Measurements from ENCODE around the gene PROC. TPM values are rescaled to one million over a fixed set of nuclear protein-coding genes. Genes with fewer than 3 reads are reported as not detected.

The PROC gene
- total RNA-seq, 1 experiment from 2014 or later: not detected

DNA sequence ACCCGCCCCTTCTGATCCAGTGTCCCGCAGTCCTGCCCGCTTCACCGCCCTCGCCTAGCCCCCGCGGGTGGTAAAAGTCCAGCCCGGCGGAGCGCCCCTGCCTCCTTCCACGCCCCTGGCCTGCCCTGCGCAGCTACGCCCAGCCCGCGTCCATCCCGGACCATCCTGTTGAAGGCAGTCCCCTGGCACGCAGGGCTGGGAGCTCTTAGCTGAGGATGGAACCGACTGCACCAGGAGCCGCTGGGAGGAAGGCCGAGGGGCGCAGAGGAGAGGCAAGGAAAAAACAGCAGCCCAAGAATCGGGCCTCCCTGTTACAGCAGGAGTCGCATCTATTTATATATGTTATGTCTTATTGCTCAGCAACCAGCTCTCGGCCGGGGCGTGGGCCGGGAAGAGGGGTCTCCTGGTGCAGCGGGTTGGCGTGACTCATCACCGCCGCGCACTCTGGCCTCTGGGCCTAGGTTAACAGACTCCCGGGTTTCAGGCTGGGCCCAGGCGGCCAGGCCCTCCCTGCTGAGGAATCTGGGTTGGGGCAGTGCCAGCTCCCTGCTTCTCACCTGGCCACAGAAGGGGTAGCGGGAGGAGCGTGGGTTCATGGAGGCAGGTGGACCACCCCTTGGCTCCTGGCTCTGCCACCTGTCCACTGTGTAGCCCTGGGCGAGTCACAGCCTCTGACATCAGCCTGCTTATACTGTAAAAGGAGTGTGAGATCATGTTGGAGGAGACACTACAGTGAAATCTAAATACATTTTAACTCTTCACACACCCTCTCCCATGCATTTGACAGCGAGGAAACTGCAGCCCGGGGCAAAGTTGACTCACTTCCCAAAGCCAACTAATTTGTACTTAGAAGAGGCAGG lies 17.1 kb upstream of the PROC start (continued):
- TF ChIP-seq REST (IDR thresholded peaks at IDR 0.05; ENCODE audit: low read depth) (no peak), EZH2phosphoT487 (IDR thresholded peaks at IDR 0.05; ENCODE audit: borderline replicate concordance) (no peak), YY1 (IDR thresholded peaks at IDR 0.05; ENCODE audit: extremely low read depth, insufficient replicate concordance, low read depth, low read length) (no peak), CEBPB (IDR thresholded peaks at IDR 0.05; ENCODE audit: low read depth) (no peak), ZNF274 (IDR thresholded peaks at IDR 0.05; ENCODE audit: low read depth, low read length) (no peak), EZH2 (IDR thresholded peaks at IDR 0.05) (no peak)

- H3K36me3 ChIP-seq (ENCODE audit: control insufficient read depth in 1 of 2, insufficient read depth in 2 of 2, low read length in 2 of 2): no peaks in the 10 kb centered on the region
- H3K79me2 ChIP-seq (ENCODE audit: insufficient read depth, low read length): no peaks in the 10 kb centered on the region
- ATAC-seq: no peak
- intact Hi-C loops (cut with micrococcal nuclease): no loop called here
- H3K27ac ChIP-seq (ENCODE audit: low read depth, low read length): no peak overlapping the region
- no peak overlapping the region for H3K4me3 ChIP-seq (replicated peaks in 1 of 2; ENCODE audit: low read depth in 1 of 2, low read length in 2 of 2)
- H2AFZ ChIP-seq (ENCODE audit: low read depth, low read length, poor library complexity, severe bottlenecking): no peak overlapping the region
- DNase-seq (ENCODE audit: low read depth, low spot score): no peak
- no TSS peak for BruUV-seq (replicated peaks)
- peaks cover 70% of the 10 kb centered on the region for H3K27me3 ChIP-seq (ENCODE audit: insufficient read depth, low read length)
- POLR2A ChIA-PET: no interaction called here
- peaks cover 3% of the 10 kb centered on the region; the same call in 1 of the 2 replicates for H4K20me1 ChIP-seq (ENCODE audit: insufficient read depth)
- CTCF ChIA-PET: no interaction called here
- H3K4me1 ChIP-seq (ENCODE audit: control insufficient read depth in 1 of 2, insufficient read depth in 2 of 2, low read length in 2 of 2): peaks cover 12 to 19% of the 10 kb centered on the region in 2 experiments; a peak in 3 of 4 replicates
- no peaks in the 10 kb centered on the region for H3K9me3 ChIP-seq (ENCODE audit: control insufficient read depth in 1 of 2, insufficient read depth in 1 of 2, low read depth in 1 of 2, low read length in 2 of 2)
- RAD21 ChIA-PET (ENCODE audit: low non-redundant PET in 1 of 2, low total read pairs in 2 of 2, uncharacterized antibody in 2 of 2, unreplicated experiment in 2 of 2): no interaction called here
- no peak overlapping the region for H3K4me2 ChIP-seq (ENCODE audit: low read length)
- no peaks in the 10 kb centered on the region for H3K9me2 ChIP-seq (ENCODE audit: insufficient read depth)
- no peak overlapping the region for H3K9ac ChIP-seq (ENCODE audit: low read length)
- TF ChIP-seq EGR1 (IDR thresholded peaks at IDR 0.05; ENCODE audit: low read depth) (no peak), MAX (IDR thresholded peaks at IDR 0.05) (no peak), SIN3A (IDR thresholded peaks at IDR 0.05; ENCODE audit: low read depth) (no peak), REST (IDR thresholded peaks at IDR 0.05; ENCODE audit: low read depth) (no peak), YY1 (IDR thresholded peaks at IDR 0.05; ENCODE audit: extremely low read depth, insufficient replicate concordance, low read depth, low read length) (no peak), POLR2AphosphoS5 (IDR thresholded peaks at IDR 0.05; ENCODE audit: low read depth, low read length) (no peak), ZFX (IDR thresholded peaks at IDR 0.05) (no peak), TCF7L2 (IDR thresholded peaks at IDR 0.05; ENCODE audit: borderline replicate concordance, extremely low read depth, insufficient read depth, insufficient read length) (no peak)
Measured at GRCh38 chr2:127401757-127402695, 16.2 kb upstream of the PROC start.

Measured in HCT116 (cell line).